ENCODE data around the gene PLCB2. TPM values are rescaled to one million over a fixed set of nuclear protein-coding genes. Genes with fewer than 3 reads are reported as not detected.

The PLCB2 gene
- polyA plus RNA-seq, 1 donor (not counting 4 experiments of a cell fraction or from before 2014, with no cell fraction given): 0.73 TPM

DNA sequence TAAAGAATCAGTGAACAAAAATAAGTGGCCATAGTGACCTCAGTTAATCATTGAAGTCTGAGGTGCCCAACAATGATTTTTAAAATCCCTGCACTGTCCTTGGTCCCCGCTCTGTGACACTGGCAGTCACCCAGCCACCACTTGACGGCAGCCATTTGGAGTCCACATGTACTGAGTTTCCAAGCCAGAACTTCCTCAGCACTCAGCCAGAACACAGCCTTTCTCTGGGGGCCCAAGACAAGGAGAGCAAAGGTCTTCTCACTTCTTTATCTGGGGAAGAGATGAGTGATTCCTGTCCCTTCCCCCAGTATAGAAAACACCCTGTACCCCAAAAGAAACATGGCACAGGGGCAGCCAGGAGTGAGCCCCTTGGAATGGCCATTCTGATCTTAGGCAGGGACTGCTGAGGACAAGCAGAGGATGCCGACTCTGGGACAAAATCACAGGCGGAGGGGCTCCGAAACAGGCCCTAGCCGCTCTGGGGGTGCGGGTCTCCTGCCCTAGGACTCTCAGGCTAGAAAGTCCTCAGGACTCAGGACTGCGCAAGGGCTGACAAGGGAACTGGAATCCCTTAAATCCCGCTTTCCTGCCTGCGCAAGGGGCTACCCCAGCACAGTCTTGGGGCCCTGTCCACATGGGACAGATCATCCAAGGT, 56.1 kb downstream of the PLCB2 start:
- DNase-seq (ENCODE audit: low read depth, low spot score) (no peak), FAIRE-seq (no peak)
- Histone ChIP-seq H3K4me3 (ENCODE audit: control insufficient read depth in 2 of 3, extremely low read depth in 1 of 3, insufficient read depth in 2 of 3, low read depth in 1 of 3, low read length in 3 of 3) (no peak overlapping the region), H3K36me3 (ENCODE audit: control insufficient read depth in 2 of 2, extremely low read depth in 1 of 2, insufficient read depth in 2 of 2, low read length in 2 of 2) (peaks cover 19 to 22% of the 10 kb centered on the region in 2 experiments), H3K4me1 (ENCODE audit: control insufficient read depth, extremely low read depth, insufficient read depth, low read length) (peaks cover 45% of the 10 kb centered on the region), H3K79me2 (ENCODE audit: control insufficient read depth, insufficient read depth, low read length) (peaks cover 3% of the 10 kb centered on the region), H3K9me3 (ENCODE audit: control insufficient read depth, low read depth, low read length) (no peaks in the 10 kb centered on the region), H4K20me1 (ENCODE audit: control insufficient read depth, extremely low read depth, insufficient read depth, low read length) (peaks cover 4% of the 10 kb centered on the region), H3K9ac (ENCODE audit: control insufficient read depth, extremely low read depth, insufficient read depth, low read length) (no peak overlapping the region), H3K4me2 (ENCODE audit: control insufficient read depth, extremely low read depth, insufficient read depth, low read depth, low read length) (no peak overlapping the region), H2AFZ (ENCODE audit: control insufficient read depth, low read length) (no peak overlapping the region), H3K27me3 (ENCODE audit: control insufficient read depth, extremely low read depth, insufficient read depth, low read length) (no peaks in the 10 kb centered on the region), H3K9me1 (ENCODE audit: control insufficient read depth, extremely low read depth, insufficient read depth, low read length) (no peaks in the 10 kb centered on the region), H3K27ac (ENCODE audit: control insufficient read depth, insufficient read depth, low read length) (no peak overlapping the region)
- dilution Hi-C loops (cut with MboI; ENCODE audit: extremely low pct_ligation_motif_present, low sequenced_read_pairs): no loop called here
- TF ChIP-seq CTCF (optimal IDR thresholded peaks at IDR 0.05 in 1 of 3, IDR thresholded peaks at IDR 0.05 in 1 of 3, conservative IDR thresholded peaks at IDR 0.05 in 1 of 3; ENCODE audit: extremely low read depth in 1 of 3, insufficient read depth in 2 of 3, low read length in 3 of 3): no peak
- TF ChIP-seq EZH2 (IDR thresholded peaks at IDR 0.05; ENCODE audit: low read length): no peak

- no peak overlapping the region for H2AFZ ChIP-seq (ENCODE audit: control insufficient read depth, low read length)
- H4K20me1 ChIP-seq (ENCODE audit: control insufficient read depth, extremely low read depth, insufficient read depth, low read length): peaks cover 4% of the 10 kb centered on the region
- no peak overlapping the region for H3K4me2 ChIP-seq (ENCODE audit: control insufficient read depth, extremely low read depth, insufficient read depth, low read depth, low read length)
- peaks cover 3% of the 10 kb centered on the region for H3K79me2 ChIP-seq (ENCODE audit: control insufficient read depth, insufficient read depth, low read length)
- H3K36me3 ChIP-seq (ENCODE audit: control insufficient read depth in 2 of 2, extremely low read depth in 1 of 2, insufficient read depth in 2 of 2, low read length in 2 of 2): peaks cover 18 to 20% of the 10 kb centered on the region in 2 experiments
- no peaks in the 10 kb centered on the region for H3K9me1 ChIP-seq (ENCODE audit: control insufficient read depth, extremely low read depth, insufficient read depth, low read length)
- peaks cover 52% of the 10 kb centered on the region for H3K4me1 ChIP-seq (ENCODE audit: control insufficient read depth, extremely low read depth, insufficient read depth, low read length)
- DNase-seq (ENCODE audit: low read depth, low spot score): no peak
- FAIRE-seq: no peak
- H3K9ac ChIP-seq (ENCODE audit: control insufficient read depth, extremely low read depth, insufficient read depth, low read length): no peak overlapping the region
- dilution Hi-C loops (cut with MboI; ENCODE audit: extremely low pct_ligation_motif_present, low sequenced_read_pairs): no loop called here
- H3K27ac ChIP-seq (ENCODE audit: control insufficient read depth, insufficient read depth, low read length): no peak overlapping the region
- no peak overlapping the region for H3K4me3 ChIP-seq (ENCODE audit: control insufficient read depth in 2 of 3, extremely low read depth in 1 of 3, insufficient read depth in 2 of 3, low read depth in 1 of 3, low read length in 3 of 3)
- no peaks in the 10 kb centered on the region for H3K27me3 ChIP-seq (ENCODE audit: control insufficient read depth, extremely low read depth, insufficient read depth, low read length)
- TF ChIP-seq CTCF (optimal IDR thresholded peaks at IDR 0.05 in 1 of 3, IDR thresholded peaks at IDR 0.05 in 1 of 3, conservative IDR thresholded peaks at IDR 0.05 in 1 of 3; ENCODE audit: extremely low read depth in 1 of 3, insufficient read depth in 2 of 3, low read length in 3 of 3) (no peak), EZH2 (IDR thresholded peaks at IDR 0.05; ENCODE audit: low read length) (no peak)
- H3K9me3 ChIP-seq (ENCODE audit: control insufficient read depth, low read depth, low read length): no peaks in the 10 kb centered on the region
Observed at GRCh38 chr15:40250771-40251483, 56.8 kb downstream of the PLCB2 start.

Data from keratinocyte (primary cell).